PC-3 (cell line): Measurements from ENCODE around the gene GRK7.

Experiments
- EZH2 ChIP-seq: fragments of 300-600 bp; sonication (generic); IDR thresholded peaks from one replicate; pipeline ENCODE4 v1.6.1; 2017; ENCODE audit warnings: antibody characterized with exemption, mild to moderate bottlenecking, low read length; ENCODE audit not compliant: unreplicated experiment
- EZH2phosphoT487 ChIP-seq: fragments of 300-600 bp; sonication (generic); IDR thresholded peaks from 2 replicates; pipeline ENCODE4 v1.6.1; 2018; ENCODE audit warnings: mild to moderate bottlenecking, antibody characterized with exemption, low read length, borderline replicate concordance
- TF ChIP-seq, protein P1 (sequence below): fragments of 300-600 bp; sonication (generic); conservative IDR thresholded peaks from 2 replicates; pipeline ENCODE4 v1.5.1; 2017; ENCODE audit warnings: antibody characterized with exemption, low read depth, mild to moderate bottlenecking, low read length

- TF ChIP-seq, protein P1, sequence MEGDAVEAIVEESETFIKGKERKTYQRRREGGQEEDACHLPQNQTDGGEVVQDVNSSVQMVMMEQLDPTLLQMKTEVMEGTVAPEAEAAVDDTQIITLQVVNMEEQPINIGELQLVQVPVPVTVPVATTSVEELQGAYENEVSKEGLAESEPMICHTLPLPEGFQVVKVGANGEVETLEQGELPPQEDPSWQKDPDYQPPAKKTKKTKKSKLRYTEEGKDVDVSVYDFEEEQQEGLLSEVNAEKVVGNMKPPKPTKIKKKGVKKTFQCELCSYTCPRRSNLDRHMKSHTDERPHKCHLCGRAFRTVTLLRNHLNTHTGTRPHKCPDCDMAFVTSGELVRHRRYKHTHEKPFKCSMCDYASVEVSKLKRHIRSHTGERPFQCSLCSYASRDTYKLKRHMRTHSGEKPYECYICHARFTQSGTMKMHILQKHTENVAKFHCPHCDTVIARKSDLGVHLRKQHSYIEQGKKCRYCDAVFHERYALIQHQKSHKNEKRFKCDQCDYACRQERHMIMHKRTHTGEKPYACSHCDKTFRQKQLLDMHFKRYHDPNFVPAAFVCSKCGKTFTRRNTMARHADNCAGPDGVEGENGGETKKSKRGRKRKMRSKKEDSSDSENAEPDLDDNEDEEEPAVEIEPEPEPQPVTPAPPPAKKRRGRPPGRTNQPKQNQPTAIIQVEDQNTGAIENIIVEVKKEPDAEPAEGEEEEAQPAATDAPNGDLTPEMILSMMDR = no peak
- no peak for TF ChIP-seq EZH2
- no peak for TF ChIP-seq EZH2phosphoT487
Observed at GRCh38 chr3:141722648-141723047, 40.6 kb upstream of the GRK7 start.
